Measurements from ENCODE around the gene LANCL3.
"Not testable (repeated sequence)": the region's sequence is repeated elsewhere in the genome, so short reads cannot be mapped to it uniquely, and the experiment has no call there.

- not testable (repeated sequence) for TF ChIP-seq CTCF (conservative IDR thresholded peaks at IDR 0.05; ENCODE audit: low read depth, low read length); EZH2 (IDR thresholded peaks at IDR 0.05; ENCODE audit: borderline replicate concordance, low read depth, low read length, poor library complexity, severe bottlenecking)
Observed at GRCh38 chrX:37544531-37544930, 26.9 kb upstream of the LANCL3 start.
